ENCODE results near the gene BMP2.

BMP2 gene

GRCh38 chr20:6739406-6739805 is 28.1 kb upstream of the BMP2 start:
- Histone ChIP-seq H3K79me2 (ENCODE audit: low read length) (no peaks in the 10 kb centered on the region), H3K9ac (ENCODE audit: low read length) (no peak overlapping the region), H3K9me3 (replicated peaks; ENCODE audit: insufficient read depth, low read length) (no peaks in the 10 kb centered on the region), H3K27ac (ENCODE audit: low read length) (no peak overlapping the region), H3K4me2 (ENCODE audit: low read depth, low read length) (no peak overlapping the region), H3K9me2 (replicated peaks; ENCODE audit: insufficient read depth, low read length) (no peaks in the 10 kb centered on the region), H3K4me3 (ENCODE audit: low read length) (no peak overlapping the region), H4K20me1 (ENCODE audit: insufficient read depth, low read length) (no peaks in the 10 kb centered on the region), H3K36me3 (replicated peaks; ENCODE audit: insufficient read depth, low read length) (no peaks in the 10 kb centered on the region), H3K4me1 (ENCODE audit: low read length) (no peaks in the 10 kb centered on the region), H2AFZ (ENCODE audit: low read length) (no peak overlapping the region), H3K27me3 (replicated peaks; ENCODE audit: insufficient read depth, low read length) (no peaks in the 10 kb centered on the region), H3F3A (ENCODE audit: insufficient read depth, low read length) (no peaks in the 10 kb centered on the region)
- no peak for TF ChIP-seq CTCF (IDR thresholded peaks at IDR 0.05; ENCODE audit: low read length)
- no peak for TF ChIP-seq EZH2phosphoT487 (IDR thresholded peaks at IDR 0.05; ENCODE audit: low read length)
- no peak for TF ChIP-seq EZH2 (optimal IDR thresholded peaks at IDR 0.05; ENCODE audit: low read depth, low read length)
- DNase-seq: no peak

- no peak for DNase-seq
- no peak for TF ChIP-seq CTCF (IDR thresholded peaks at IDR 0.05; ENCODE audit: low read length)
- TF ChIP-seq EZH2 (optimal IDR thresholded peaks at IDR 0.05; ENCODE audit: low read depth, low read length): no peak
- no peak for TF ChIP-seq EZH2phosphoT487 (IDR thresholded peaks at IDR 0.05; ENCODE audit: low read length)
Measured at GRCh38 chr20:6740096-6740495, 27.4 kb upstream of the BMP2 start.

GRCh38 chr20:6744180-6744579 is 23.3 kb upstream of the BMP2 start:
- no peaks in the 10 kb centered on the region for H3K4me1 ChIP-seq (ENCODE audit: low read length)
- H3K4me3 ChIP-seq (ENCODE audit: low read length): no peak overlapping the region
- no peaks in the 10 kb centered on the region for H3K9me2 ChIP-seq (replicated peaks; ENCODE audit: insufficient read depth, low read length)
- no peaks in the 10 kb centered on the region for H3K79me2 ChIP-seq (ENCODE audit: low read length)
- H3F3A ChIP-seq (ENCODE audit: insufficient read depth, low read length): no peaks in the 10 kb centered on the region
- no peak overlapping the region for H3K4me2 ChIP-seq (ENCODE audit: low read depth, low read length)
- no peaks in the 10 kb centered on the region for H4K20me1 ChIP-seq (ENCODE audit: insufficient read depth, low read length)
- H3K9me3 ChIP-seq (replicated peaks; ENCODE audit: insufficient read depth, low read length): no peaks in the 10 kb centered on the region
- H3K27ac ChIP-seq (ENCODE audit: low read length): no peak overlapping the region
- no peak overlapping the region for H3K9ac ChIP-seq (ENCODE audit: low read length)
- TF ChIP-seq EZH2phosphoT487 (IDR thresholded peaks at IDR 0.05; ENCODE audit: low read length) (no peak), EZH2 (optimal IDR thresholded peaks at IDR 0.05; ENCODE audit: low read depth, low read length) (no peak), CTCF (IDR thresholded peaks at IDR 0.05; ENCODE audit: low read length) (no peak)
- H3K27me3 ChIP-seq (replicated peaks; ENCODE audit: insufficient read depth, low read length): no peaks in the 10 kb centered on the region
- DNase-seq: no peak
- no peak overlapping the region for H2AFZ ChIP-seq (ENCODE audit: low read length)
- H3K36me3 ChIP-seq (replicated peaks; ENCODE audit: insufficient read depth, low read length): no peaks in the 10 kb centered on the region

More at GRCh38 chr20:6740096-6740495, 27.4 kb upstream of the BMP2 start:
- H3K9me3 ChIP-seq (replicated peaks; ENCODE audit: insufficient read depth, low read length): no peaks in the 10 kb centered on the region
- H3F3A ChIP-seq (ENCODE audit: insufficient read depth, low read length): no peaks in the 10 kb centered on the region
- H3K4me1 ChIP-seq (ENCODE audit: low read length): no peaks in the 10 kb centered on the region
- no peaks in the 10 kb centered on the region for H3K27me3 ChIP-seq (replicated peaks; ENCODE audit: insufficient read depth, low read length)
- H3K79me2 ChIP-seq (ENCODE audit: low read length): no peaks in the 10 kb centered on the region
- no peak overlapping the region for H3K4me3 ChIP-seq (ENCODE audit: low read length)
- H4K20me1 ChIP-seq (ENCODE audit: insufficient read depth, low read length): no peaks in the 10 kb centered on the region
- H3K27ac ChIP-seq (ENCODE audit: low read length): no peak overlapping the region
- H3K36me3 ChIP-seq (replicated peaks; ENCODE audit: insufficient read depth, low read length): no peaks in the 10 kb centered on the region
- no peaks in the 10 kb centered on the region for H3K9me2 ChIP-seq (replicated peaks; ENCODE audit: insufficient read depth, low read length)
- H3K9ac ChIP-seq (ENCODE audit: low read length): no peak overlapping the region
- no peak overlapping the region for H3K4me2 ChIP-seq (ENCODE audit: low read depth, low read length)
- H2AFZ ChIP-seq (ENCODE audit: low read length): no peak overlapping the region

All from MM.1S (cell line).